GM12873 (cell line): ENCODE measurements around the gene FRRS1L.
A peak's percentile ranks its signal among the peaks of the same experiment; 100 is the strongest.

Source experiments
- TF ChIP-seq, protein P1 (sequence below): IDR thresholded peaks from 2 replicates; pipeline ENCODE4 v1.5.1; 2012; ENCODE audit warnings: low read depth, mild to moderate bottlenecking, moderate library complexity, low read length, control low read depth; ENCODE audit not compliant: insufficient read depth; ENCODE audit errors: missing control alignments

Gene FRRS1L

DNA sequence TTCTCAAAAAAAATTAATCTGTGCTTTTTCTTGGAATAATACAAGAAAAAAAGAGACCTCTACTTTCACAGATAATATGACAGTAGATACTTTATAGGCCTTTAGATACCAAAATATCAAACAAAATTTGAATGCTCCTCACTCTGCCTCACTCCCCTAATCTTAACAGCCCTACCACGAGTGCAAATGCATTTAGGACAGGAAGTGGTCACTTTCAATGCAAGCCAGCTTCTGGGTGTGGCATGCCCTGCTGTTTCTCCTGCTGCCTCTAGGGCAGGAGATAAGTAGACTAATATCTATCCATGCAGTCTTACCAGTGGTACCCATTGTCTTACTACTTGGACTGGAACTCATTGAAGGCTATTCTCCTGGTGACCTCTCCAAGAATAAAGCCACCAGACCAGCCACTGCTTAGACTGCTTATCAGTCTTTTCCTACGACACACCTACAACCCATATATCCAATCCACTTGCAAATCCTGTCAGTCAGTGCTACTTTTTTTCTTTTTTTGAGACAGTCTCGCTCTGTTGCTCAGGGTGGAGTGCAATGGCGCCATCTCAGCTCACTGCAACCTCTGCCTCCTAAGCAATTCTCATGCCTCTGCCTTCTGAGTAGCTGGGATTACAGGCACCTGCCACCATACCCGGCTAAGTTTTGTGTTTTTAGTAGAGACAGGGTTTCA is 23.0 kb downstream of the FRRS1L start:
- TF ChIP-seq, protein P1, sequence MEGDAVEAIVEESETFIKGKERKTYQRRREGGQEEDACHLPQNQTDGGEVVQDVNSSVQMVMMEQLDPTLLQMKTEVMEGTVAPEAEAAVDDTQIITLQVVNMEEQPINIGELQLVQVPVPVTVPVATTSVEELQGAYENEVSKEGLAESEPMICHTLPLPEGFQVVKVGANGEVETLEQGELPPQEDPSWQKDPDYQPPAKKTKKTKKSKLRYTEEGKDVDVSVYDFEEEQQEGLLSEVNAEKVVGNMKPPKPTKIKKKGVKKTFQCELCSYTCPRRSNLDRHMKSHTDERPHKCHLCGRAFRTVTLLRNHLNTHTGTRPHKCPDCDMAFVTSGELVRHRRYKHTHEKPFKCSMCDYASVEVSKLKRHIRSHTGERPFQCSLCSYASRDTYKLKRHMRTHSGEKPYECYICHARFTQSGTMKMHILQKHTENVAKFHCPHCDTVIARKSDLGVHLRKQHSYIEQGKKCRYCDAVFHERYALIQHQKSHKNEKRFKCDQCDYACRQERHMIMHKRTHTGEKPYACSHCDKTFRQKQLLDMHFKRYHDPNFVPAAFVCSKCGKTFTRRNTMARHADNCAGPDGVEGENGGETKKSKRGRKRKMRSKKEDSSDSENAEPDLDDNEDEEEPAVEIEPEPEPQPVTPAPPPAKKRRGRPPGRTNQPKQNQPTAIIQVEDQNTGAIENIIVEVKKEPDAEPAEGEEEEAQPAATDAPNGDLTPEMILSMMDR: peak; percentile 70

DNA sequence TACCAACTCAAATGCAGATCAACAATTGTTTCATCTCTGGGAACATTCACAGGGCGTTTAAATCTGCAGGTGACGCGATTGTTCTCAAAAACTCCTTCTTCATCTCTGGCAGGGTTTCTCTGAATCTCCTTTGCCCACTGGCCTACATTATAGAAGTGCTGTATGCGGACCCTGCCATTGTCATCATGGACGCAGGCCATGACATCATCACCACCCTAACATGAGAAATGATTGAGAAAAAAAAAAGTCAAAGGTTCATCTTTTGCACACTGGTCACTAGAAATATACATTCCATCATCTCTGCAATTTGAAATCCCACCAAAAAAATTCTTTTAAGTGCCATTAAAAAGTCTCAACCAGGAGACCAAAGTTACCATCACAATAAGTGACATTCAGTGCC is 25.7 kb downstream of the FRRS1L start:
- TF ChIP-seq, protein P1: no peak

DNA sequence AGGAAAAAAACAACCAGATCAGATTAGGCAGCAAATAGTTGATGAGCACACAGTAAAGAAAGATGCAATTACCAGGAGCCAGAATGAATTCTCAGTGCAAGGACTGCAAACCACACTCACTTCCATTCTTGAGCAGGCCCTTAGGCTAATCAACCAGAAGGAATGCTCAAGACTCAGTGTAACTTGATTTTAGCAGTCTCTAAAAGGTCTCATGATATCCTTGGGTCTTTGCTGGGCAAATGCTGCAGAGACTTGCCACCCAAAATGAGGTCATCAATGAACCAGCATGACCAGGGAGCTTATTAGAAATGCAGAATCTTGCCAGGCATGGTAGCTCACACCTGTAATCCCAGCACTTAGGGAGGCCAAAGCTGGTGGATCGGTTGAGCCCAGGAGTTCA is 27.2 kb downstream of the FRRS1L start:
- TF ChIP-seq, protein P1: no peak

DNA sequence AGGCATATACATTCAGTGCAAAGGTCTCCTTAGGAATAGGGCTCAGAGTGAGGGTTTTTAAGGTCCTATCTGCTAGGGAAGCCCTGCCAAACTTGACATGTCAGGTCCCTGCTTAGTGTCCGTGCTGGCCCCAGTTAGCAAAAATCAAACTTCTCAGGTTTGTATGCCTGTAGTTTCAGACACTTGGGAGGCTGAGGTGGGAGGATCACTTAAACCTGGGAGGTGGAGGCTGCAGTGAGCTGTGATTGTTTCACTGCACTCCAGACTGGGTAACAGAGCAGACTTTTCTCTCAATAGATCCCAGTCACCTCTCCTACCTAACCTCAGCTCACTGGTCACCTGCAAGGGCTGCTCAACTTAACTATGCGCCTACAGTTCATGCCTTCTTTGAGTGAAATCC is 28.6 kb downstream of the FRRS1L start:
- TF ChIP-seq, protein P1: no peak

DNA sequence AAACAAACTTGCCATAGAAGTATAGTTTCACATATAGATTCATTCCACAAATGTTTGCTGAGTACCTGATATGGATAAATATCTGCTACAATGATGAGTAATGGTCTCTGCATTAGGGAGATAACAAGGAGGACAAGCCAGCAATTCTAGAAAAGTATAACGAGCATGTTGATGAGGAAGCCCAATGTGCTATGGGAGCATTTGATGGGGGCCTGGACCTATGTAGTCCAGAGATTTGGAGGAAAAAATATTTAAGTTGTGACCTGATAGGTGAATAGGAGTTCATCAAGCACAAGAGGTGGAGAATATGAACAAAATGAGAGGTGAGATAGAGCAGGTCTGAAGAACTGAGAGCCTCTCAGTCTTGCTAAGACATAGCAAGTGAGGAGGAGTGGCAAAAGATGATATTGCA is 32.9 kb downstream of the FRRS1L start:
- TF ChIP-seq, protein P1: no peak

DNA sequence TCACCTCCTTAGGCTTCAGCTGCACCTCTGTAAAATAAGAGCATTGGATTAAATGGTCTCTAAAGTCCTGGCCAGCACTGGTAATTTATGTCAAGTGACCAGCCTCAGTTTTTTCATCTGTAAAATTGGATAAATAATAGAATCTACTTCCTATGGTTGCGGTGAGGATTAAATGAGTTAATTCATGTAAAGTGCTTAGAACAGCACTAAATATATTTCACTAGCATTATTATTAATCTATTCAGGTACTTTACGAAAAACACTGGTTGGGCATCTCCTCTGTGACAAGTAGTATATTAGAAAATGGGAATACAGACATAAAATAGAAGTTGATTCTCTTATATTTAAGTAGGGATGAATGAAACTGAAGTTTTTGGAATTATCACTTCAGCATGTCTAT is 33.5 kb downstream of the FRRS1L start:
- TF ChIP-seq, protein P1: no peak

DNA sequence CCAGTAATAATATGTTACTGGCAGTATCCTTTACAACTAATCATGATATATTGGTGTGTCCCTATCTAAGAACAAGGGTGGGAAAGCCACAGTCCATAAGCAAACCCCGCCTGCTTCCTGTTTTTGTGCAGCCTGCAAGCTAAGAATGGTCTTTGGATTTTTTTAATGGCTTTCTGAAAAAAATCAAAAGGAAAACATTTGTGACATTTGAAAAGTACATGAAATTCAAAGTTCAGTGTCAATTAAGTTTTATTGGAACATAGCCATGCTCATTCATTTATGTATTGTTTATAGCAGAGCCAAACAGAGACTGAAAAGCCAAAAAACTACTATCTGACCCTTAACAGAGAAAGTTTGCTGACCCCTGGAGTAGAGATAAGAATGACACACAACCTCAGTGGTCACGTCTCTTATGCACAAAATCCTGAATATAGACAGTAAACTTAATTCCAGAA is 34.5 kb downstream of the FRRS1L start:
- TF ChIP-seq, protein P1: no peak
